ENCODE data around the gene LRRC8E.

DNA sequence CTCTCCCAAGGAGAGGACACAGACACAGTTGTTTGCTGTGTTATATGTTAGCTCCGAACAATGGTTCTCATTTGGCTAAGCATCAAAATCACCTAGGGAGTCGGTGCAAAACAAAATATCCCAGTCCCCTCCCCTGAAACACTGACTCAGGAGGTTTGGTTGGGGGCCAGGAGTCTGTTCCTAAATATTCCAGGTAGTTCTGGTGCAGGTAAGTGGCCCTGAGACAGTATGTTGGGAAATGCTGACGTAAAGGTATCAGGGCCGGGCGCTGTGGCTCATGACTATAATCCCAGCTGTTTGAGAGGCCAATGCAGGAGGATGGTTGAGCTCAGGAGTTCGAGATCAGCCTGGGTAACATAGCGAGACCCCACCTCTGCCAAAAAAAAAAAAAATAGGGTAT lies 13.0 kb downstream of the LRRC8E start:
- TF ChIP-seq CTCF (conservative IDR thresholded peaks at IDR 0.05; ENCODE audit: low read depth, low read length) (no peak), EZH2 (IDR thresholded peaks at IDR 0.05; ENCODE audit: borderline replicate concordance, low read depth, low read length, poor library complexity, severe bottlenecking) (no peak)

All from A673 (cell line).